BLaER1 (cell line): Measurements from ENCODE around the gene PARD6A.

Source experiments
- H3K27ac ChIP-seq: shearing (Covaris generic); formaldehyde crosslinking; 2 replicates; pipeline ENCODE4 v1.8.1; 2022
- H3K27me3 ChIP-seq: shearing (Covaris generic); formaldehyde crosslinking; 2 replicates; pipeline ENCODE4 v1.8.1; 2022
- H3K36me3 ChIP-seq: shearing (Covaris generic); formaldehyde crosslinking; 2 replicates; pipeline ENCODE4 v1.8.1; 2022
- H3K4me1 ChIP-seq: shearing (Covaris generic); formaldehyde crosslinking; 2 replicates; pipeline ENCODE4 v1.8.1; 2022
- H3K4me2 ChIP-seq: shearing (Covaris generic); formaldehyde crosslinking; 2 replicates; pipeline ENCODE4 v1.8.1; 2022
- H3K4me3 ChIP-seq: shearing (Covaris generic); formaldehyde crosslinking; 2 replicates; pipeline ENCODE4 v1.8.1; 2022
- H3K9ac ChIP-seq: shearing (Covaris generic); formaldehyde crosslinking; 2 replicates; pipeline ENCODE4 v1.8.1; 2022
- H3K9me3 ChIP-seq: shearing (Covaris generic); formaldehyde crosslinking; 2 replicates; pipeline ENCODE4 v1.8.1; 2022
- H4K20me1 ChIP-seq: shearing (Covaris generic); formaldehyde crosslinking; 2 replicates; pipeline ENCODE4 v1.8.1; 2022
- Cebpa-rat ChIP-seq: shearing (Covaris generic); IDR thresholded peaks from 2 replicates; pipeline ENCODE4 v1.8.1; 2022

The PARD6A gene

GRCh38 chr16:67660564-67661028 lies at the start of gene PARD6A:
TSS of gene PARD6A (plus strand) at chr16:67660960. CDS start at chr16:67661039, 79 bp downstream.
- Histone ChIP-seq H3K9me3 (no peaks in the 10 kb centered on the region), H4K20me1 (peaks cover 56% of the 10 kb centered on the region), H3K36me3 (peaks cover 54% of the 10 kb centered on the region), H3K27ac (peak within 1 kb of the TSS; percentile 76), H3K27me3 (no peaks in the 10 kb centered on the region), H3K4me3 (peak within 1 kb of the TSS; percentile 81), H3K4me1 (peaks cover 48% of the 10 kb centered on the region), H3K4me2 (peak within 1 kb of the TSS; percentile 98), H3K9ac (peak within 1 kb of the TSS; percentile 84)
- peak; percentile 98 for TF ChIP-seq Cebpa-rat

GRCh38 chr16:67613808-67614207 lies 47.0 kb upstream of the PARD6A start:
- no peak overlapping the region for H3K4me3 ChIP-seq
- H3K9ac ChIP-seq, result no peak overlapping the region
- H3K36me3 ChIP-seq, result peaks cover 93% of the 10 kb centered on the region
- H4K20me1 ChIP-seq, result peaks cover 35% of the 10 kb centered on the region
- no peak for TF ChIP-seq Cebpa-rat
- H3K4me2 ChIP-seq, result no peak overlapping the region
- H3K27ac ChIP-seq, result no peak overlapping the region
- no peaks in the 10 kb centered on the region for H3K27me3 ChIP-seq
- H3K4me1 ChIP-seq, result no peaks in the 10 kb centered on the region
- no peaks in the 10 kb centered on the region for H3K9me3 ChIP-seq

DNA sequence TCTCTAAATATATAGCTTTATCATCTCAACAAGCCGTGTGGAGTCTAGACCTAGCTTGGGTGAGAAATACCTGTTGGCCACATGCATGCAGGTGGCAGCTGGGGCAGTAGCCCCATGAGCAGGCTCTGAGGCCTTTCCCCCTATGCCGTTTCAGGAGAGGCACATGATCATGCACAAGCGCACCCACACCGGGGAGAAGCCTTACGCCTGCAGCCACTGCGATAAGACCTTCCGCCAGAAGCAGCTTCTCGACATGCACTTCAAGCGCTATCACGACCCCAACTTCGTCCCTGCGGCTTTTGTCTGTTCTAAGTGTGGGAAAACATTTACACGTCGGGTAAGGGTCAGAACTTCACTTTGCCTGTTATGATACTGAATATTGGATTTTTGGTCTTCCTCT lies 32.5 kb upstream of the PARD6A start:
- H3K9me3 ChIP-seq, result no peaks in the 10 kb centered on the region
- H3K4me2 ChIP-seq, result no peak overlapping the region
- H3K9ac ChIP-seq, result no peak overlapping the region
- H3K27me3 ChIP-seq, result no peaks in the 10 kb centered on the region
- no peaks in the 10 kb centered on the region for H3K4me1 ChIP-seq
- peaks cover 97% of the 10 kb centered on the region for H3K36me3 ChIP-seq
- no peak for TF ChIP-seq Cebpa-rat
- no peak overlapping the region for H3K27ac ChIP-seq
- H4K20me1 ChIP-seq, result no peaks in the 10 kb centered on the region
- H3K4me3 ChIP-seq, result no peak overlapping the region

- no peaks in the 10 kb centered on the region for H3K9me3 ChIP-seq
- no peak for TF ChIP-seq Cebpa-rat
- H3K27ac ChIP-seq, result no peak overlapping the region
- no peak overlapping the region for H3K9ac ChIP-seq
- H3K27me3 ChIP-seq, result no peaks in the 10 kb centered on the region
- H3K4me1 ChIP-seq, result no peaks in the 10 kb centered on the region
- H4K20me1 ChIP-seq, result no peaks in the 10 kb centered on the region
- H3K36me3 ChIP-seq, result peaks cover 98% of the 10 kb centered on the region
- H3K4me2 ChIP-seq, result no peak overlapping the region
- H3K4me3 ChIP-seq, result no peak overlapping the region
These were observed 28.2 kb upstream of the PARD6A start for GRCh38 chr16:67632415-67633172.

DNA sequence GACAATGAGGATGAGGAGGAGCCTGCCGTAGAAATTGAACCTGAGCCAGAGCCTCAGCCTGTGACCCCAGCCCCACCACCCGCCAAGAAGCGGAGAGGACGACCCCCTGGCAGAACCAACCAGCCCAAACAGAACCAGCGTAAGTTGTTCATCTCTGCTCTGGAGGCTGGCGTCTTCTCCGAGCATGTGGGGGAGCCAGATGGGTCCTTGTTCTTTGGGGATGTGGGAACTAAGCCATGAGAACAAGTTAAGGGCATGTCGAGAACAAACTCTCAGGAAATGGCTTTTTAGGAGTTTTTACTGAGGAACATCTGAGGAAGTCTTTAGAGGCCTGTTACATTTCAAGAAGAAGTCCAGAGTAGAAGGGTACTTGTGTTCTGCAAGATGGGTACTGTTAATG lies 24.0 kb upstream of the PARD6A start:
- Histone ChIP-seq H4K20me1 (no peaks in the 10 kb centered on the region), H3K9ac (no peak overlapping the region), H3K4me1 (peaks cover 14% of the 10 kb centered on the region), H3K27ac (no peak overlapping the region), H3K27me3 (no peaks in the 10 kb centered on the region), H3K4me2 (no peak overlapping the region), H3K4me3 (no peak overlapping the region), H3K9me3 (no peaks in the 10 kb centered on the region), H3K36me3 (peaks cover 86% of the 10 kb centered on the region)
- no peak for TF ChIP-seq Cebpa-rat

DNA sequence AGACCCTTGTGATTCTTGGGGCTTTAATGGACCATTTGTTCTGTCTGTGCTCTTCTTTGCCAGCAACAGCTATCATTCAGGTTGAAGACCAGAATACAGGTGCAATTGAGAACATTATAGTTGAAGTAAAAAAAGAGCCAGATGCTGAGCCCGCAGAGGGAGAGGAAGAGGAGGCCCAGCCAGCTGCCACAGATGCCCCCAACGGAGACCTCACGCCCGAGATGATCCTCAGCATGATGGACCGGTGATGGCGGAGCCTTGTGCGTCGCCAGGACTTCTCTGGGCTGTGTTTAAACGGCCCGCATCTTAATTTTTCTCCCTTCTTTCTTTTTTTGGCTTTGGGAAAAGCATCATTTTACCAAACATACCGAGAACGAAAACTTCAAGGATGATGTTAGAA lies 23.1 kb upstream of the PARD6A start:
- Histone ChIP-seq H3K9ac (no peak overlapping the region), H3K9me3 (no peaks in the 10 kb centered on the region), H3K4me2 (no peak overlapping the region), H3K27me3 (no peaks in the 10 kb centered on the region), H3K27ac (no peak overlapping the region), H3K4me3 (no peak overlapping the region), H3K36me3 (peaks cover 77% of the 10 kb centered on the region), H4K20me1 (no peaks in the 10 kb centered on the region), H3K4me1 (peaks cover 23% of the 10 kb centered on the region)
- no peak for TF ChIP-seq Cebpa-rat

DNA sequence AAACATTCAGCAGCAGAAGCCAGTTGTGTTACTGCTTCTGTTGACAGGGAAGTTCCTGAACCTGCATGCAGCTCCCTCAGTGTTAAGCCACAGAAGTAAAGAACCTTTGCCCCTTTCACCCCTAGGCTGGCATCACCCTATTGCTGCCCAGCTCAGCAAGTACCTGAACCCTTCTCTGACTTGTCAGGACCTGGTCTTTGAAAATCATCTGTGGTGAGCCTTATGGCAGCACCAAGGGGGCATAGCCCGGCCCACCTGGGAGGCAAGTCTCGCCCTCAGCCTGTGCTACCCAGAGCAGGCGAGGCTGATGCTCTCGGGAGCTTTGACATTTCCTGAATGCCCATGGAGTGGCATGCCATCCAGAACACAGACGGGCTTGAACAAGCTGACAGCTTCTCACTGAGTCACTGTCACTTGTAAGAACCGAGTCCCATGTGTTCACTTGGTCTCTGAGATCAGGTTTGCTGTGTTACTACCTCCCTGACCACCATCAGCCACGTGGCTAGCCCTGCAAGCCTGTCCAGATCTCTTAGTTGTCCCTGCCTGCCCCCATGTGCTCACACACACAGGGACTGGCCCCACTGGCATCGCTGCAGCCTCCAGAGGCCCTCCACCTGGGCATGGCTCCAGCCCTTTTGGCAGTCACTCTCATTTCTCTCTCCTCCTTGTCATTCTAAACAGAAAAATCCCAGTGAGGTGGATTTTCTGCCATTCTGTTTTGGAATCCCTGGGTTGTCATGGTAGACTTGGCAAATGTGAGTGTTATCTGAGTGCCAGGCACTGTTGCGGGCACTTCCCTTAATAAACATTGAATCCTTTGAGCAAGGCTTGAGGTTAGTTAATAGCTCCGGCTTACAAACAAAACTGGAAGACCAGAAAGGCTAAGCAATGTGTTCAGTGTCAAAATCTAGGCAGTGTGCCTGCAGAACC lies 18.7 kb upstream of the PARD6A start:
- no peaks in the 10 kb centered on the region for H3K9me3 ChIP-seq
- TF ChIP-seq Cebpa-rat, result no peak
- no peaks in the 10 kb centered on the region for H4K20me1 ChIP-seq
- H3K27me3 ChIP-seq, result no peaks in the 10 kb centered on the region
- H3K4me1 ChIP-seq, result peaks cover 54% of the 10 kb centered on the region
- peaks cover 44% of the 10 kb centered on the region for H3K36me3 ChIP-seq
- H3K27ac ChIP-seq, result peak overlapping the region; percentile 8; the same call in 1 of the 2 replicates
- H3K4me3 ChIP-seq, result no peak overlapping the region
- H3K9ac ChIP-seq, result 0 out of 2 replicates have a peak overlapping the region, but pooled peaks have one; percentile 3
- H3K4me2 ChIP-seq, result peak overlapping the region; percentile 15

DNA sequence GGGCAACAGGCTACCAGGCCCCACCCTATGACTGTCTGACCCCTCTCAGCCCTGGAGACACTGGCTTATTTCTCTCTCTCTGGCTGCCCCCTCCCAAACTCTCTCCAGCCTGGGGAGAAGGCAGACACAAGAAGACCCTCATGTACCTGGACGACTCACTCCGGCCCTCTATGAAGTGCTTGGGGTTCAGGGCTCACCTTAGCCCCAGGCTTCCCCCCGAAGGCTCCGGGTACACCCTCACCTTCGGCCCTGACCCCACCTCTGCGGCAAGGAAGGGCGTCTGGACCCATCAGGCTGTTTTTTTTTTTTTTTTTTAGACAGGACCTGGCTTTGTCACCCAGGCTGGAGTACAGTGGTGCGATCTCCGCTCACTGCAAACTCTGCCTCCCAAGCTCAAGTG lies 16.7 kb upstream of the PARD6A start:
- Histone ChIP-seq H3K27ac (peak overlapping the region; percentile 97), H4K20me1 (no peaks in the 10 kb centered on the region), H3K9ac (peak overlapping the region; percentile 93), H3K27me3 (no peaks in the 10 kb centered on the region), H3K36me3 (peaks cover 42% of the 10 kb centered on the region), H3K4me2 (peak overlapping the region; percentile 97), H3K4me3 (no peak overlapping the region), H3K9me3 (no peaks in the 10 kb centered on the region), H3K4me1 (peaks cover 54% of the 10 kb centered on the region)
- TF ChIP-seq Cebpa-rat, result no peak

- H3K4me3 ChIP-seq, result peak overlapping the region; percentile 76
- peaks cover 44% of the 10 kb centered on the region for H3K36me3 ChIP-seq
- H3K27ac ChIP-seq, result peak overlapping the region; percentile 97
- H3K9ac ChIP-seq, result peak overlapping the region; percentile 93
- H3K27me3 ChIP-seq, result no peaks in the 10 kb centered on the region
- H3K9me3 ChIP-seq, result no peaks in the 10 kb centered on the region
- H4K20me1 ChIP-seq, result no peaks in the 10 kb centered on the region
- TF ChIP-seq Cebpa-rat, result no peak
- H3K4me1 ChIP-seq, result peaks cover 45% of the 10 kb centered on the region
- peak overlapping the region; percentile 97 for H3K4me2 ChIP-seq
These were observed 15.2 kb upstream of the PARD6A start for GRCh38 chr16:67645397-67646121.
